Trophoblast cell (in vitro differentiated cells and primary cell): ENCODE results near the gene OLFM2.

Experiments
- DNase-seq, 2 donors: peaks; one replicate each; pipeline ENCODE4 v3.0.0-alpha.2; 2016
- H2AFZ ChIP-seq: 2 replicates; pipeline ENCODE4 v1.6.1; 2013; ENCODE audit warnings: low read length, moderate library complexity, mild to moderate bottlenecking; ENCODE audit not compliant: insufficient read depth, poor library complexity
- H2AK5ac ChIP-seq: 2 replicates; pipeline ENCODE4 v1.6.1; 2013; ENCODE audit warnings: mild to moderate bottlenecking, low read length
- H2BK120ac ChIP-seq: 2 replicates; pipeline ENCODE4 v1.6.1; 2013; ENCODE audit warnings: low read length, mild to moderate bottlenecking, moderate library complexity; ENCODE audit not compliant: insufficient read depth, poor library complexity
- H2BK12ac ChIP-seq: 2 replicates; pipeline ENCODE4 v1.6.1; 2013; ENCODE audit warnings: mild to moderate bottlenecking, low read length, moderate library complexity
- H2BK5ac ChIP-seq: 2 replicates; pipeline ENCODE4 v1.6.1; 2013; ENCODE audit warnings: low read length, low read depth, moderate library complexity, mild to moderate bottlenecking; ENCODE audit not compliant: poor library complexity
- H3K14ac ChIP-seq: 2 replicates; pipeline ENCODE4 v1.6.1; 2013; ENCODE audit warnings: mild to moderate bottlenecking, low read length
- H3K18ac ChIP-seq: 2 replicates; pipeline ENCODE4 v1.6.1; 2013; ENCODE audit warnings: mild to moderate bottlenecking, low read length
- H3K23ac ChIP-seq: 2 replicates; pipeline ENCODE4 v1.6.1; 2013; ENCODE audit warnings: low read length
- H3K27ac ChIP-seq: 2 replicates; pipeline ENCODE4 v1.5.1; 2013; ENCODE audit warnings: low read depth, mild to moderate bottlenecking, inconsistent platforms, low read length, moderate library complexity
- H3K27me3 ChIP-seq: 2 replicates; pipeline ENCODE4 v1.6.1; 2013; ENCODE audit warnings: inconsistent platforms, mild to moderate bottlenecking, low read length, moderate library complexity; ENCODE audit not compliant: insufficient read depth
- H3K36me3 ChIP-seq, 2 experiments: 1 replicate in 1 of 2; 2 replicates in 1 of 2; pipeline ENCODE4 v1.6.1; 2013; ENCODE audit warnings: low read length in 2 of 2, mild to moderate bottlenecking in 2 of 2, moderate library complexity in 1 of 2; ENCODE audit not compliant: insufficient read depth in 2 of 2, control insufficient read depth in 1 of 2
- H3K4ac ChIP-seq: 2 replicates; pipeline ENCODE4 v1.6.1; 2013; ENCODE audit warnings: low read depth, mild to moderate bottlenecking, low read length, moderate library complexity
- H3K4me1 ChIP-seq, 2 experiments: 1 replicate in 1 of 2; 2 replicates in 1 of 2; pipeline ENCODE4 v1.6.1; 2013; ENCODE audit warnings: low read length in 2 of 2, mild to moderate bottlenecking in 2 of 2, moderate library complexity in 1 of 2; ENCODE audit not compliant: insufficient read depth in 2 of 2, control insufficient read depth in 1 of 2
- H3K4me2 ChIP-seq: 2 replicates; pipeline ENCODE4 v1.6.1; 2013; ENCODE audit warnings: inconsistent platforms, mild to moderate bottlenecking, low read length, moderate library complexity
- H3K4me3 ChIP-seq: 2 replicates; pipeline ENCODE4 v1.5.1; 2013; ENCODE audit warnings: mild to moderate bottlenecking, low read depth, low read length, inconsistent platforms
- H3K79me1 ChIP-seq: one replicate; pipeline ENCODE4 v1.6.1; 2013; ENCODE audit warnings: low read length
- H3K79me2 ChIP-seq: 2 replicates; pipeline ENCODE4 v1.6.1; 2013; ENCODE audit warnings: low read length, mild to moderate bottlenecking; ENCODE audit not compliant: control insufficient read depth, insufficient read depth, poor library complexity
- H3K9ac ChIP-seq: 2 replicates; pipeline ENCODE4 v1.6.1; 2013; ENCODE audit warnings: mild to moderate bottlenecking, low read length
- H3K9me3 ChIP-seq: 2 replicates; pipeline ENCODE4 v1.6.1; 2013; ENCODE audit warnings: low read depth, mild to moderate bottlenecking, control low read depth, inconsistent platforms, low read length; ENCODE audit not compliant: insufficient read depth
- H4K12ac ChIP-seq: 2 replicates; pipeline ENCODE4 v1.6.1; 2013; ENCODE audit warnings: low read depth, mild to moderate bottlenecking, low read length, moderate library complexity
- H4K8ac ChIP-seq: 2 replicates; pipeline ENCODE4 v1.6.1; 2013; ENCODE audit warnings: low read depth, mild to moderate bottlenecking, low read length, moderate library complexity
- H4K91ac ChIP-seq: one replicate; pipeline ENCODE4 v1.6.1; 2013; ENCODE audit warnings: low read depth, mild to moderate bottlenecking, low read length, moderate library complexity
- WGBS: extraction: QIAGEN DNeasy Blood & Tissue Kit; methylation state at CpG from one replicate; pipeline ENCODE4 v1.1.7; 2013; ENCODE audit warnings: missing lambda C conversion rate; ENCODE audit not compliant: insufficient read length, insufficient coverage; ENCODE audit errors: extremely low coverage; 5-methylcytosine and 5-hydroxymethylcytosine counted together

The OLFM2 gene

GRCh38 chr19:9856609-9857008 is 79.7 kb downstream of the OLFM2 start:
- Histone ChIP-seq H3K9me3 (peaks cover 7% of the 10 kb centered on the region), H3K4me3 (no peak overlapping the region), H3K27me3 (no peaks in the 10 kb centered on the region), H3K27ac (no peak overlapping the region), H4K91ac (no peak overlapping the region), H3K79me1 (no peaks in the 10 kb centered on the region), H2AK5ac (no peak overlapping the region), H3K4me2 (no peak overlapping the region), H2BK120ac (no peak overlapping the region), H3K9ac (no peak overlapping the region), H2AFZ (no peak overlapping the region), H3K79me2 (no peaks in the 10 kb centered on the region), H3K4ac (no peak overlapping the region), H2BK12ac (no peak overlapping the region), H4K8ac (no peak overlapping the region), H3K36me3 (peaks cover 0 to 11% of the 10 kb centered on the region in 2 experiments), H2BK5ac (no peak overlapping the region), H3K23ac (no peak overlapping the region), H3K14ac (no peak overlapping the region), H3K18ac (no peak overlapping the region), H4K12ac (no peak overlapping the region), H3K4me1 (peaks cover 3 to 6% of the 10 kb centered on the region in 2 experiments)
- no CpG with 5 or more reads among the region's 9 CpGs for WGBS
- no peak for DNase-seq

GRCh38 chr19:9854282-9854846 is 82.0 kb downstream of the OLFM2 start:
- H3K14ac ChIP-seq, result no peak overlapping the region
- H4K8ac ChIP-seq, result no peak overlapping the region
- H3K23ac ChIP-seq, result no peak overlapping the region
- WGBS, result no CpG with 5 or more reads among the region's 38 CpGs
- no peak overlapping the region for H3K4ac ChIP-seq
- H2AK5ac ChIP-seq, result no peak overlapping the region
- H3K79me2 ChIP-seq, result no peaks in the 10 kb centered on the region
- H3K9ac ChIP-seq, result no peak overlapping the region
- no peak overlapping the region for H2BK5ac ChIP-seq
- H3K27ac ChIP-seq, result no peak overlapping the region
- no peak for DNase-seq
- H3K27me3 ChIP-seq, result no peaks in the 10 kb centered on the region
- peaks cover under 1 to 15% of the 10 kb centered on the region in 2 experiments for H3K36me3 ChIP-seq
- H3K4me1 ChIP-seq, result peaks cover 3 to 6% of the 10 kb centered on the region in 2 experiments
- H4K91ac ChIP-seq, result no peak overlapping the region
- no peak overlapping the region for H3K4me2 ChIP-seq
- no peak overlapping the region for H2AFZ ChIP-seq
- H2BK120ac ChIP-seq, result no peak overlapping the region
- no peak overlapping the region for H3K4me3 ChIP-seq
- H2BK12ac ChIP-seq, result no peak overlapping the region
- peaks cover 7% of the 10 kb centered on the region for H3K9me3 ChIP-seq
- no peaks in the 10 kb centered on the region for H3K79me1 ChIP-seq
- no peak overlapping the region for H3K18ac ChIP-seq
- H4K12ac ChIP-seq, result no peak overlapping the region

GRCh38 chr19:9850235-9850959 is 85.9 kb downstream of the OLFM2 start:
- H3K4ac ChIP-seq, result no peak overlapping the region
- no peaks in the 10 kb centered on the region for H3K79me1 ChIP-seq
- no peaks in the 10 kb centered on the region for H3K27me3 ChIP-seq
- H3K79me2 ChIP-seq, result no peaks in the 10 kb centered on the region
- H3K14ac ChIP-seq, result no peak overlapping the region
- H4K12ac ChIP-seq, result no peak overlapping the region
- no peak overlapping the region for H4K8ac ChIP-seq
- no peak overlapping the region for H2BK120ac ChIP-seq
- no peak for DNase-seq
- no peak overlapping the region for H3K4me2 ChIP-seq
- peaks cover 7% of the 10 kb centered on the region for H3K9me3 ChIP-seq
- H2AFZ ChIP-seq, result no peak overlapping the region
- no peak overlapping the region for H2AK5ac ChIP-seq
- no peak overlapping the region for H2BK12ac ChIP-seq
- no peak overlapping the region for H3K27ac ChIP-seq
- no peak overlapping the region for H3K18ac ChIP-seq
- H3K23ac ChIP-seq, result no peak overlapping the region
- H3K9ac ChIP-seq, result no peak overlapping the region
- peaks cover 0 to 1% of the 10 kb centered on the region in 2 experiments for H3K4me1 ChIP-seq
- H3K4me3 ChIP-seq, result no peak overlapping the region
- peaks cover 16 to 34% of the 10 kb centered on the region in 2 experiments for H3K36me3 ChIP-seq
- H2BK5ac ChIP-seq, result no peak overlapping the region
- no CpG with 5 or more reads among the region's 19 CpGs for WGBS
- H4K91ac ChIP-seq, result no peak overlapping the region

DNA sequence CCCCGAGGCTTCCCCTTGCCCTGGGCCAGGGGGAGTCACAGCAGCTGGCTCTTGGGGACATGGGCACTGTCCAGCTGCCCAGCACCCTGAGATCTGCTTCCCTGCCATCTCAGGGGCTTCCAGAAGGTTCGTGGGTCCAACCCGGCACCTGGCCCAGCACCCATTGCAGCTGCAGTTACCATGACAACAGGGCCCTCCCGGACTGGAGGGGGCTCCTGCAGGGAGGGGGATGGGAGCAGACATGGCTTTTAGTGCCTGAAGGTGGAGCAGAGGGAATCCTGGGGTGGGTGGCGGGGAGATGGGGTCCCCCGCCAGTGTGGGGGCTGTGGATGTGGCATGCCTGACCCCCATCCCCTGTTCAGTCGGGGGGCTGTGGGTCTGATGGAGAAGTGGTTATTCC is 86.5 kb downstream of the OLFM2 start:
- H3K79me1 ChIP-seq, result no peaks in the 10 kb centered on the region
- H3K4ac ChIP-seq, result no peak overlapping the region
- DNase-seq, result no peak
- peaks cover 0 to 1% of the 10 kb centered on the region in 2 experiments for H3K4me1 ChIP-seq
- H3K23ac ChIP-seq, result no peak overlapping the region
- H3K36me3 ChIP-seq, result peaks cover 19 to 37% of the 10 kb centered on the region in 2 experiments
- no peak overlapping the region for H2BK5ac ChIP-seq
- H3K4me2 ChIP-seq, result no peak overlapping the region
- no peak overlapping the region for H2AK5ac ChIP-seq
- H3K79me2 ChIP-seq, result no peaks in the 10 kb centered on the region
- H2BK12ac ChIP-seq, result no peak overlapping the region
- H3K4me3 ChIP-seq, result no peak overlapping the region
- no peak overlapping the region for H2BK120ac ChIP-seq
- H4K8ac ChIP-seq, result no peak overlapping the region
- peaks cover 7% of the 10 kb centered on the region for H3K9me3 ChIP-seq
- H4K12ac ChIP-seq, result no peak overlapping the region
- H3K27ac ChIP-seq, result no peak overlapping the region
- no peak overlapping the region for H2AFZ ChIP-seq
- no peaks in the 10 kb centered on the region for H3K27me3 ChIP-seq
- H4K91ac ChIP-seq, result no peak overlapping the region
- H3K14ac ChIP-seq, result no peak overlapping the region
- no peak overlapping the region for H3K18ac ChIP-seq
- H3K9ac ChIP-seq, result no peak overlapping the region
- no CpG with 5 or more reads among the region's 7 CpGs for whole genome bisulfite sequencing
